Stimulated activated effector memory CD8-positive, alpha-beta T cell treated with anti-CD3 and anti-CD28 coated beads, Interleukin-12 subunit alpha, Interleukin-12 subunit beta, amount 100 ng/mL, for 72 hours (primary cell): ENCODE results near the gene PTPRN2.
"Not testable (repeated sequence)": the region's sequence is repeated elsewhere in the genome, so short reads cannot be mapped to it uniquely, and the experiment has no call there.

ENCODE experiments used
- ATAC-seq: fragments of 150-1000 bp; cut with Tn5 transposase; 2 replicates; pipeline ENCODE4 v1.10.0; 2021
- DNase-seq, 2 donors: peaks; one replicate each; pipeline ENCODE4 v3.0.0; 2021 to 2022; ENCODE audit warnings: low spot score in 2 of 2
- H3K27ac Mint-ChIP-seq: one replicate; pipeline ENCODE4 v1.8.0; 2022; ENCODE audit warnings: mild to moderate bottlenecking, mixed read lengths
- H3K36me3 Mint-ChIP-seq: one replicate; pipeline ENCODE4 v1.8.0; 2022; ENCODE audit warnings: mild to moderate bottlenecking, mixed read lengths
- H3K4me1 Mint-ChIP-seq: one replicate; pipeline ENCODE4 v1.8.0; 2022; ENCODE audit warnings: mixed read lengths
- H3K4me3 Mint-ChIP-seq: one replicate; pipeline ENCODE4 v1.8.0; 2022; ENCODE audit warnings: mild to moderate bottlenecking, mixed read lengths
- H3K9me3 Mint-ChIP-seq: one replicate; pipeline ENCODE4 v1.8.0; 2022; ENCODE audit warnings: mixed read lengths

PTPRN2 gene

DNA sequence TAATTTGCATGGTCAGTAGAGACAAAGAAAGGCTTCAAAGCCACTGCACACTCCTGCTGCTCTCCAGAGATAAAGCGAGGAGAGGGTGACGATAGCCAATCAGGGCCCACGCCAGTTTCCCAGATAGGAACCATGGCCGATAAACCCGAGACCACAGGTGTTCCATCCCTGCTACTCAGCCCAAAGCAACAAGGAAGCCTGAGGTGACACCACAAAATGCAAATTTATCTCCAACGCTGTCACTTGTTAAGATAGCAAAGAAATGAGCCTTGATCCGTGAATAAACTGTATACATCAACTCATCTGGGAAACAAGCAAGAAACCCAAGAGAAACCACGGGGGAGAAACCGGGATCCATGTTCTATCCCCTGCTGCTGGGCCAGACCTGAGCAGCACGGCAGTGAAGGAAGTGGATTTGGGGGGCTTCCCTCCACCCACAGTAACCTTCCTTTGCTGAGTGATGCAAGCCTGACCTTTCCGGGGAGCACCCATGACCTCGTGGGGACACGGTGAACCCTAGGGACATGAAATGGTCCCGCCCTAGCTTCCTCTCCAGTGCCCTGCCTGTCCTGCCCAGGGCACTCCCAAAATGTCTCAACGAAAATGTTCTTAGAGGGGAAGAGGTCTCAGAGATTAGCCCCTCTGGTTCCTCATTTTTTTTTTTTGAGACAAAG is 164.6 kb downstream of the PTPRN2 start:
- Mint-ChIP-seq H3K4me3 (no peak overlapping the region), H3K27ac (no peak overlapping the region), H3K36me3 (no peaks in the 10 kb centered on the region), H3K4me1 (no peaks in the 10 kb centered on the region), H3K9me3 (no peaks in the 10 kb centered on the region)
- ATAC-seq = no peak
- no peak for DNase-seq

DNA sequence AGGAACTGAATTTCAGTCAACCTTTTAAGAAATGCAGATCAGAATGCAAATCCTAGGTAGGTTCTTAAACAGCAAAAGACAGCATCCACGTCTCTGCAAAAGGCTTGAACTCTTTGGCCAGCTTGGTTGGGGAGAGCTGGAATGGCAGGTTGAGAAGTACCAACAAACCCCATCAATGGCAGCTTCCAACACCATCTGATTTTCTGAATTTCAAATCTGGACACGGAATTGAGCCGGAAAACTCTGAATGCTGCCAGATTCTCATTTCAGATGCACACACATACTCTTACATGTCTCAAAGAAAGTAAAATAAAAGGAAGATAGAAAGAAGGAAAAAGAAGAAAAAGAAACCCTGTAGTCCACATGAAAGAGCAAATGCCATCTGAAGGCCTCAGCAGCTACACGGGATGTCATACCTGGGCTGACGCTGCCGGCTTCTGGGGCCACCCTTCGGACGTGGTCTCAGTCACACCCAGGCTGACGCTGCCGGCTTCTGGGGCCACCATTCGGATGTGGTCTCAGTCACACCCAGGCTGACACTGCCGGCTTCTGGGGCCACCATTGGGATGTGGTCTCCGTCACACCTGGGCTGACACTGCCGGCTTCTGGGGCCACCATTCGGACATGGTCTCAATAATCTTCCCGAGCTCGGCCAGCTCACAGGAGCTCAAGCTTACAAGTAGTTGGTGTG is 165.3 kb downstream of the PTPRN2 start:
- Mint-ChIP-seq H3K36me3 (no peaks in the 10 kb centered on the region), H3K9me3 (no peaks in the 10 kb centered on the region), H3K4me1 (no peaks in the 10 kb centered on the region), H3K27ac (no peak overlapping the region), H3K4me3 (no peak overlapping the region)
- no peak for DNase-seq
- no peak for ATAC-seq

DNA sequence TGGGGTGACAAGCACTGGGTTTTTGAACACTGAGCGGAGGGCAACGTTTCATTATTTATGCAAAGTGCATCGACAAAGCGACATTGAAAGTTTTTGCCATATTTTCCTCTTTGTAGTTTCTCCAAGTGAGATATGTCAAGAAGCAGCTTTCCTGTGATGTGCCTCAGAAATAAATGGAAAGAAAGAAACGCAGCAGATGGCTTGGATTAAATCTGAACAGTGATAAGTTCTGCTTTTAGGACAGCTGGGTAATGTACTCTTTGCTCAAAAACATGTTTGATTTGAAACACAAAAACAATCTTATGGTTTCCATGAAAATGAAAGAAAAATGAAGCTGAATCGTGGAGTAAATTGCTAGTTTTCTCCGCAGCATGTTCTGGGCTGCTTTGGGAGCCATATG is 166.3 kb downstream of the PTPRN2 start:
- ATAC-seq (no peak), DNase-seq (no peak)
- H3K4me3 Mint-ChIP-seq = no peak overlapping the region
- H3K27ac Mint-ChIP-seq = no peak overlapping the region
- H3K4me1 Mint-ChIP-seq = no peaks in the 10 kb centered on the region
- H3K9me3 Mint-ChIP-seq = no peaks in the 10 kb centered on the region
- H3K36me3 Mint-ChIP-seq = no peaks in the 10 kb centered on the region

DNA sequence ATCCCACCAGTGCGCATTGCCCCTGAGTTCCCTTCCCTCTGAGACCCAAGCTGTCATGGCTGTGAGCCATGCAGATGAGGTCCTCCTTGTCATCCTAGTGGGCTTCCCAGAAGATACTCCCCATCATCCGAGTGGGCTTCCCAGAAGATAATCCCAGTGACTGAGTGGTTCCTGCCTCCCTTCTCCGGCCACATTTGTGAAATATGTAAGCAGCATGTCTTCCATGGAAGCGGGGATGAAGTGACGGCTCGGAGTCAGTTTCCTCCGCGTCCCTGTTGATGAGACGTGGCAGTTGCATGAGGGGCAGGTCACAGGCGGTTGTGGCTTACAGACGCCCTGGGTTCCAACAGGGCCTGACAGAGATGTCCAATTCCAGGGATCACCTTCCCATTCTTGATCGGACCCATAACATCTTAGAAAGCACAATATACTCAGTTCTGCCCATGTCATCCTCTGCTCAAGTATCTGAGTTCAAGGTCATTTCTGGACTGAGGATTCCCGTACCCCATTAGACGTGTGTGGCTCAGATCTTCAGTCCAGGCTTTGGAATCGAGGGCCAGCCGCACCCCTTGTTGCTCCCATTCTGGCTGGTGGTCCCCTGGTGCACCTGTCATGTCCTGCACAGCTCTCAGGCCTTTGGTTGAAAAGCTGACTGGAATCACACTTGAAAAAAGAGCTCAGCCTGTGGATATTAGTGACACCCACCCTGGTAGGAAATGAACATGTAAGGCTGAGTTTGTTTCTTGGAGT is 166.9 kb downstream of the PTPRN2 start:
- DNase-seq (no peak), ATAC-seq (no peak)
- Mint-ChIP-seq H3K4me1 (no peaks in the 10 kb centered on the region), H3K36me3 (no peaks in the 10 kb centered on the region), H3K9me3 (no peaks in the 10 kb centered on the region), H3K4me3 (no peak overlapping the region), H3K27ac (no peak overlapping the region)

DNA sequence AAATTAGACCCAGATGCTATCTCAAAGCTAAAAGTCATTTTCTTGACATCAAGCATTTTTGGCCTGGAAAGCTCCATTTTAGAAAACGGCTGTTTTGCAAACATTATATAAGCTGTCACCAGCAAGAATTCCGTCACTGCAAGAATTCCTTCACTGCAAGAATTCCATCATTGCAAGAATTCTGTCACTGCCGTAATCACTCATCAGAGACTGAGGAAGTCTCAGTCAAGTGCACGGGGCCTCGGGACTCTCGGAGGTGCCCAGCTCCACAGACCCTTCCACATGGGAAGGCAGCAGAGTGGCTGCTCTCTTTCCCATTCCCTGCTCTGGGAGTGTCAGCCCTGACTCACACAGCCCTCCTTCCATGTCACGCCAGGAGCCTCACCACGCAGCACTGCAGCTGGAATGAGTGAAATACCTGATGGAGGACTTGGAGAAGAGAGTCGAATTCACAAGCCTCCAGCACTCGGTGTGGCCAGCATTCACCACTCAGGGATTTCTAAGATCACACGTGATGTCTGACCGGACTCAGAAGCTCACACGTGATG is 168.3 kb downstream of the PTPRN2 start:
- Mint-ChIP-seq H3K36me3 (no peaks in the 10 kb centered on the region), H3K27ac (no peak overlapping the region), H3K4me1 (no peaks in the 10 kb centered on the region), H3K9me3 (no peaks in the 10 kb centered on the region), H3K4me3 (no peak overlapping the region)
- DNase-seq = no peak
- ATAC-seq = no peak

DNA sequence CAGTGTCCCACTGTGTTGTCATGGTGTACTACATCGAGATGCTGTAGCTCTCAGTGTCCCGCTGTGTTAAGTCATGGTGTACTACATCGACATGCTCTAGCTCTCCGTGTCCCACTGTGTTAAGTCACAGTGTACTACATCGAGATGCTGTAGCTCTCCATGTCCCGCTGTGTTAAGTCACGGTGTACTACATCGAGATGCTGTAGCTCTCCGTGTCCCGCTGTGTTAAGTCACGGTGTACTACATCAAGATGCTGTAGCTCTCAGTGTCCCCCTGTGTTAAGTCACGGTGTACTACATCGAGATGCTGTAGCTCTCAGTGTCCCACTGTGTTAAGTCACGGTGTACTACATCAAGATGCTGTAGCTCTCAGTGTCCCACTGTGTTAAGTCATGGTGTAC is 169.2 kb downstream of the PTPRN2 start:
- not testable (repeated sequence) for H3K9me3 Mint-ChIP-seq, ATAC-seq, H3K4me1 Mint-ChIP-seq, DNase-seq, H3K36me3 Mint-ChIP-seq, H3K4me3 Mint-ChIP-seq, H3K27ac Mint-ChIP-seq

DNA sequence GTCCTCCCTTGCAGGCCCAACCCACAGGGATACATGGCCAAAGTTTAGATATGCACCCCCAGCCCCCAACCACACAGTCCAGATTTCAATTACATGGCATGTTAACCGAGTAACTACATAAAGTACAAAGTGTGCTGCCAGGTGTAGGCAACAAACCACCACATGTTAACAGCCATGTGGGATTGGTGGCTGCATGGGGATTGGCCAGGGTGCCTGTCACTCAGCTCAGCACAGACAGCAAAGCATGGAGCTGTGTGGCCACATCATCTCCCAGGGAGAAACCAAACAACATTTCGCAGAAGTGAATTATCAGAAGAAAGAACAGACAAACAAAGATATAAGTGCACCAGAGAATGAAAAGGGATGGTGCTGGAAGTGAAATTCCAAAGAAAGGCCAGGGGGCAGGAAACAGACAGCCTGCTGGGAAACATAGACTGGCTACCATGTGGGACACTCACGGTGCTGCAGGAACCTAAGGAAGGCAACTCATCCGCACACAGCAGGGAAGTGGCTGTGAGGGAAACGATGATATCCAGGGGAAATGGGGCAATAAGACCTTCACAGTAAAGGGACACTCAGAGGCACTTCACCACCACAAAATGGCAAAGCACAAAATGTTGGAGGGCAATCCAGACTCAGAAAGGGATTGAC is 171.2 kb downstream of the PTPRN2 start:
- no peaks in the 10 kb centered on the region for H3K36me3 Mint-ChIP-seq
- DNase-seq = no peak
- no peaks in the 10 kb centered on the region for H3K4me1 Mint-ChIP-seq
- H3K9me3 Mint-ChIP-seq = no peaks in the 10 kb centered on the region
- H3K27ac Mint-ChIP-seq = no peak overlapping the region
- ATAC-seq = no peak
- H3K4me3 Mint-ChIP-seq = no peak overlapping the region

DNA sequence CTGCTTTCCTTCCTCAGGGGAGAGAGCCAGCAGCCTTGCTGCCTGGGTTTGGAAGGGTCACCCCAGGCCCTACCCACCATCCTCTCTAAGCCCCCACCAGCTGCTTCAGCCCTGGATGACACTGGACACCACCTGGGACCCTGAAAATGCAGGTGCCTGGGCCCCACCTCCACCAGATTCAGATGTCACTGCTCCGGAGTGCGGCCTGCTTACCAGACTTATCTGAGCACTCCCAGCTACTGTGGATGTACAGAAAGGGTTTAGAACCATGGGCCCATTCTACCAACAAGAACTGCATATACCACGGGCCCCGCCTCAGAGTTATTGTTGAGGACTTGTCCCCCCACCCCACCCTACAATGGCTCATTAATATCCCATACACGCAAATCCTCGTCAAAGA is 172.3 kb downstream of the PTPRN2 start:
- Mint-ChIP-seq H3K4me3 (no peak overlapping the region), H3K4me1 (no peaks in the 10 kb centered on the region), H3K36me3 (no peaks in the 10 kb centered on the region), H3K9me3 (no peaks in the 10 kb centered on the region), H3K27ac (no peak overlapping the region)
- DNase-seq (no peak), ATAC-seq (no peak)

DNA sequence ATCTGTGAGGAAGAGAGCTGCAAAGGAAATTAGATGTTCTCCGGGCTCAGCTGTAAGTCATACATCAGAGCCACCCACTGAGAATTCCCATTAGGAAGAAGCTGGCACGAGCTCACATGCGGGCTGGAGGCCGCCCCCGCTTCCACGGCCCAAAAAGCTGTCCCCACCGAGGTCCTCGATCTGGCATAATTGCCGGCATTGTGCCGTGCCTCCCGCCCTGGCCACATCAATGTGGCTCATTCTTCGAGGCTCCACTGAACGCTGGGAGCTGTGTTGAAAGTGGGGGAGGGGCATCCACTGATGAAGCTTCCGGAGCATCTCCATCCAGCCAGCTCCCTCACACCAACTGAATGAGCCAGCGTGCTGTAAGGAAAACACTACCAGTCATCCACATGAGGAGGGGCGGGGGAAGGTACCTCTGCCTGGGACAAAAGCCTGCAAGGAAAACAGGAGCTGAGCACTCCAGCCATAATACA is 173.1 kb downstream of the PTPRN2 start:
- ATAC-seq (no peak), DNase-seq (no peak)
- Mint-ChIP-seq H3K4me1 (no peaks in the 10 kb centered on the region), H3K4me3 (no peak overlapping the region), H3K36me3 (no peaks in the 10 kb centered on the region), H3K27ac (no peak overlapping the region), H3K9me3 (no peaks in the 10 kb centered on the region)

DNA sequence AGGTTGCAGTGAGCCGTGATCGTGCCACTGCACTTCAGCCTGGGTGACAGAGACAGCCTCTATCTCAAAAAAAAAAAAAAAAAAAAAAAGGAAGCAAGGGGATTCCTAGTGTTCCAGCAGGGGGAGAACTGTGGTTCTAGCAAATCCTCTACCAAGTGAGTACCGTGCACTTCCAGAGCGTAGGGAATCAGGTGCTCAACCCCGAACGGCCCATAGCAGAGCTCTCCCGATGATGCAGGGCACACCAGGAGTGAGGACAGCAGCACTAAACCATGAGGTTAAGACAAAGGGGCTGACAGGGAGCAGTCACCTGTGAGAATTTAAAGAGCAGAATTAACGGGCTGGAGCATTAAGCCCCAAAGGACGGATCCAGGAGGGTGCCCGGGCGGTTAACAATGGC is 173.6 kb downstream of the PTPRN2 start:
- Mint-ChIP-seq H3K4me1 (no peaks in the 10 kb centered on the region), H3K9me3 (no peaks in the 10 kb centered on the region), H3K4me3 (no peak overlapping the region), H3K27ac (no peak overlapping the region), H3K36me3 (no peaks in the 10 kb centered on the region)
- no peak for DNase-seq
- ATAC-seq = no peak

DNA sequence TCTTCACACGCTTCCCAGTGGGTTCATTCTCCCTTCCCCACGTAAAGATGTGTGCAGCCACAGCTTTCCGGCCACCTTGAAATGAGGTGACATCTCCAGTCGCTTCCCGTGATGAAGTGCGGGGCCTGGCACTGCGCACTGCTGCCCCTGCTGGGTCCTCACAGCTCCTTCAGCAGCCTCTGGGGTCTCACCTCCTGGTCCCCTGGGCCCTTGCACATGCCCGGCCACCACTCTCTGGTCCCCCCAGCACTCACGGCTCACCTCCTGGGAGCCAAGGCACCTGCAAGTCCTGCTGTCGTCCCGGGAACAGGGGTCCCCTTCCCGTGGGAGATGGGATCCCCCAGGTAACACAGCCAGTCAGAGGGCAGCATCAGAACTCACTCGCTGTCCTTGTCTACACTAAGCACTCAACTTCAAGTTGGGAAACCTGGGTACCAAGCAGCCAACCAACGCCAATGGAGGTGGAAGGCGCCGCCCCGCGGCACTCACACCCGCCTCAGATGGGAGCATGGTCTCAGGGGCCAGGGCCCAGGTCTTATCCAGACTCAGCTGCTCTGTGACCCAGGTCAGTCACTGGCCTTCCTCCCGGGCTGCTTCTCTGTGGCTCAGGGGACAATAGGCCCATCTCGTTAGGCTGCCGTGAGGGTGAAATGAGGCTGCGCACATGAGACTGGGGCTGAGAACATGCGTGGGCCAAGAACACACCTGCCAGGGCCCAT is 176.2 kb downstream of the PTPRN2 start:
- DNase-seq = no peak
- Mint-ChIP-seq H3K4me1 (no peaks in the 10 kb centered on the region), H3K27ac (no peak overlapping the region), H3K36me3 (no peaks in the 10 kb centered on the region), H3K4me3 (no peak overlapping the region), H3K9me3 (no peaks in the 10 kb centered on the region)
- ATAC-seq = no peak

DNA sequence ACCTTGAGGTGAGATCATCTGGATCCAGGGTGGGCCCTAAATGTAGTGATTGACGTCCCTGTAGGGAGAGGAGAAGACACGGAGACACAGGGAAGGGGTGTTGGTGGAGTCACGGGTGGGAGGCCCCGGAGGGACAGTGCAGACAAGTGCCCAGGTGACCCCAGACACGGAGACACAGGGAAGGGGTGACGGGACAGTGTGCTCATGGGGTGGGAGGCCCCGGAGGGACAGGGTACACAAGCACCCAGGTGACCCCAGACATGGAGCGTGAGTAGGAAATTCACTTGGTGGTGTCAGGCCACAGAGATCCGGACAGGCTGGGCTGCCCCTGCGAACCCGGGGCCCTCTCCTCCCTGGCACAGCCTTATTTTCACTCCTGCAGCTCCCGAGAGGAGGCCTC is 176.9 kb downstream of the PTPRN2 start:
- H3K36me3 Mint-ChIP-seq = no peaks in the 10 kb centered on the region
- H3K9me3 Mint-ChIP-seq = no peaks in the 10 kb centered on the region
- no peak overlapping the region for H3K4me3 Mint-ChIP-seq
- DNase-seq (no peak), ATAC-seq (peak; percentile 55)
- no peaks in the 10 kb centered on the region for H3K4me1 Mint-ChIP-seq
- H3K27ac Mint-ChIP-seq = no peak overlapping the region

DNA sequence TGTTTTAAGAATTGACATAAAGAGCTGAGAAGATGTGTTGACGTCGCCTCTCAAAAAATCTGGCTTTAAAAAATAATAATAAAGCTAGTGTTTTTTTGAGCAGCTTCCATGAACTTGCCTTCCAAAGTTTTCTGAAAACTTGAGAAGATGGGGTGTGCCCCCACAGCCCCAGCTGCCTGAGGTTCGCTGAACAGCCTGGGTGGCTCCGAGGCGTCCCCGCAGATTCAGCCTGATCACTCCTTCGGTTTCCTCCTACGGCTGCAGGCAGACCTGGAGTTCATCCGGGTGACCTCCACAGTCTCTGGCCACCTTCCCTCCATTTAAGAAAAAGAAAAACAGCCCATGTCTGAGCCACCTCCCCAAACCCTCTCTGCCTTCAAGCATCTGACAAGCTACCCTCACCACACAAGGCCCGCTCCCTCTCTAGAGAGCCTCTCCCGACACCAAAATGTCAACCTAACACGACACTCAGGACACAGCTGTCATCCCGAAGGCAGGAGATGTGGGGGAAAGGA is 177.8 kb downstream of the PTPRN2 start:
- DNase-seq (no peak), ATAC-seq (no peak)
- Mint-ChIP-seq H3K9me3 (no peaks in the 10 kb centered on the region), H3K27ac (no peak overlapping the region), H3K36me3 (no peaks in the 10 kb centered on the region), H3K4me1 (no peaks in the 10 kb centered on the region), H3K4me3 (no peak overlapping the region)

DNA sequence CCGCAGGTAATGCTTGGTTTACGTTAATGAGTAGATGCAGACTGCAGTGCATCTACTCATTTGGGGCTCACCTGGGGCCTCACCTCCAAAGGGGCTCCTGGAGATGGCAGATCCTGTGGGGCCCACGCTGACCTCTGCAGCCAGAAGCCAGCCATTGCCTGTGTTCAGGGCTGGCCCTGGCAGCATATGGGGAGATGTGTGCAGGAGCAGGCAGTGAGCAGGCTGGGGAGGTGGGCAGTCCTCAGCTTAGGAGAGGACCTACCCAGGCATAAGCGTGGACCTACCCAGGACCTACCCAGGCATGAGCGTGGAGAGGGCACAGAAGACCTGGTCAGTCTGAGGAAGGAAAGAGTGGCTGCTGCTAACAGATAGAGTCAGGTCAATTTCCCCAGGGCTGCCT is 178.5 kb downstream of the PTPRN2 start:
- H3K36me3 Mint-ChIP-seq = no peaks in the 10 kb centered on the region
- H3K4me1 Mint-ChIP-seq = no peaks in the 10 kb centered on the region
- ATAC-seq (no peak), DNase-seq (no peak)
- H3K9me3 Mint-ChIP-seq = no peaks in the 10 kb centered on the region
- no peak overlapping the region for H3K27ac Mint-ChIP-seq
- H3K4me3 Mint-ChIP-seq = no peak overlapping the region
